Adrenal gland (tissue), 5 donors: Measurements from ENCODE around the gene MRI1.

Experiments
- POLR2A ChIP-seq, 2 donors: fragments of 450-650 bp; IDR thresholded peaks; one replicate each; pipeline ENCODE4 v1.6.1; 2017; ENCODE audit warnings: antibody characterized with exemption in 2 of 2, mild to moderate bottlenecking in 2 of 2, moderate library complexity in 1 of 2
- TF ChIP-seq, protein P1 (sequence below), 6 experiments: fragments of 450-650 bp in 4 of 6; fragments of 200-600 bp in 2 of 6; sonication (generic) in 1 of 6; IDR thresholded peaks; 1 replicate in 5 of 6; 2 replicates in 1 of 6; pipeline versions ENCODE4 v1.5.1 to v1.8.0; 2016 to 2021; ENCODE audit warnings: antibody characterized with exemption in 6 of 6, mild to moderate bottlenecking in 2 of 6, moderate library complexity in 1 of 6
- donor health status: DM: no; HTN: no; CAD: no.

DNA sequence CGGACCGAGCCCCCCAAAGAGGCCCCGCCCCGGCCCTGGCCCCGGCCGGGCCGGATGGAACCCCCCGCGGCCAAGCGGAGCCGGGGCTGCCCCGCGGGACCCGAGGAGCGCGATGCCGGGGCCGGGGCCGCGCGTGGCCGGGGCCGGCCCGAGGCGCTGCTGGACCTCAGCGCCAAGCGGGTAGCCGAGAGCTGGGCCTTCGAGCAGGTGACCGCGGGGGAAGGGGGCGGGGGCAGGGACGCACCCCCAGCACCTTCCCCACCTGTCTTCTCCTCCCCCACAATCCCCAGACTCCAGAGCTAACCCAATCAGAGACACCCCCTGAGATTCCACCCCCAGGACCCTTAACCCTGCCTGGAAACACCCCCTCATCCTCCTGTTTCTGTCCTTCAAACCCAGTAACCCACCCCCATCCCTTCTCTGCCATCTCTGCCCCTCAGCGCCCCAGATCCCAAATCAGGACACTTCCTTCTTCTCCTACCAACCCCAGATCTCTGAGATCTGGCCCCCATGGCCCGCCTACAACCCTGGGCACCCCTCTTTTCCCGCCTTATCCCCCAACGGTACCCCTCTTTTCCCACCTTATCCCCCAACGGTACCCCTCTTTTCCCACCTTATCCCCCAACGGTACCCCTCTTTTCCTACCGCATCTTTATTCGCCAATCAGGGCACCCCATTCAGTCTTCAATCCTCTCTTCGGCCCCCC, 31.4 kb downstream of the MRI1 start:
- TF ChIP-seq, protein P1, sequence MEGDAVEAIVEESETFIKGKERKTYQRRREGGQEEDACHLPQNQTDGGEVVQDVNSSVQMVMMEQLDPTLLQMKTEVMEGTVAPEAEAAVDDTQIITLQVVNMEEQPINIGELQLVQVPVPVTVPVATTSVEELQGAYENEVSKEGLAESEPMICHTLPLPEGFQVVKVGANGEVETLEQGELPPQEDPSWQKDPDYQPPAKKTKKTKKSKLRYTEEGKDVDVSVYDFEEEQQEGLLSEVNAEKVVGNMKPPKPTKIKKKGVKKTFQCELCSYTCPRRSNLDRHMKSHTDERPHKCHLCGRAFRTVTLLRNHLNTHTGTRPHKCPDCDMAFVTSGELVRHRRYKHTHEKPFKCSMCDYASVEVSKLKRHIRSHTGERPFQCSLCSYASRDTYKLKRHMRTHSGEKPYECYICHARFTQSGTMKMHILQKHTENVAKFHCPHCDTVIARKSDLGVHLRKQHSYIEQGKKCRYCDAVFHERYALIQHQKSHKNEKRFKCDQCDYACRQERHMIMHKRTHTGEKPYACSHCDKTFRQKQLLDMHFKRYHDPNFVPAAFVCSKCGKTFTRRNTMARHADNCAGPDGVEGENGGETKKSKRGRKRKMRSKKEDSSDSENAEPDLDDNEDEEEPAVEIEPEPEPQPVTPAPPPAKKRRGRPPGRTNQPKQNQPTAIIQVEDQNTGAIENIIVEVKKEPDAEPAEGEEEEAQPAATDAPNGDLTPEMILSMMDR (IDR thresholded peaks at IDR 0.05), result no peak
- TF ChIP-seq POLR2A (IDR thresholded peaks at IDR 0.05), result no peak
